ENCODE data around the gene ST7.

ST7 gene

DNA sequence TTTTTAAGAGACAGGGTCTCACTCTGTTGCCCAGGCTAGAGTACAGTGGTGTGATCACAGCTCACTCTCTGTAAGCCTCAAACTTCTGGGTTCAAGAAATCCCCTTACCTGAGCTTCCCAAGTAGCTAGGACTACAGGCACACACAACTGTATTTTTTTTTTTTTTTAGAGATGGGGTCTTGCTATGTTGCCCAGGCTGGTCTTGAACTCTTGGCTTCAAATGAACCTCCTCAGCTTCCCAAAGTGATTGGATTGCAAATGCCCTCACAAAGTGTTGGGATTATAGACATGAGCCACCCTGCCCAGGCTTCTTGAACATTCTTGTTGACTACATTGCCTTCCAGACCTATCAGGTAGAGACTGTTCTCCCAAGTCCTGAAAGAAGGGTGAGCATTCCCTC is 296.9 kb downstream of the ST7 start:
- Histone ChIP-seq H3K27me3 (no peaks in the 10 kb centered on the region), H3K4me3 (no peak overlapping the region), H3K4me1 (peaks cover 0 to 20% (median 0%) of the 10 kb centered on the region in 4 donors), H3K9me3 (no peaks in the 10 kb centered on the region), H3K36me3 (no peaks in the 10 kb centered on the region), H3K27ac (no peak overlapping the region)
- intact Hi-C loops (cut with DNase I; ENCODE audit: low total_unique reads): no loop called here
- no peak for DNase-seq
- no peak for TF ChIP-seq CTCF (IDR thresholded peaks at IDR 0.05)

DNA sequence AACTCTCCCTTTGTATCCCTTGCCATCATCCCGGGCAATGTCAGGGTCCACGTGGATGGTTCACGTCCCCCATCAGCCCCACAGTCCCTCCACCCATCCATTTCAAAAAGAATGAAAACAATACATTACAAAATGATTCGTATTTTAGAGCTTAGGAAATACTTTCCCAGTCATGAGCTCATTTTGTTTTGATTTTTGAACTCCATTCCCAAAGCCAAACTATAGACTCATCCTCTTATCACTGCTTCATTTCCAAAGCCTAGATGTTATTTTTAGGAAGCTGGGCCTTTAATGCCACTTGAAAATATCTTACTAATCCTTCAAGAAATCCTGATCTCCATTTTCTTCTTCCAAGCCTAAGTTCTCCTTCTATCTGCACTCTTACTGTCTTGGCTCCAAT is 297.5 kb downstream of the ST7 start:
- Histone ChIP-seq H3K27me3 (no peaks in the 10 kb centered on the region), H3K4me1 (peaks cover 0 to 20% (median 0%) of the 10 kb centered on the region in 4 donors), H3K36me3 (no peaks in the 10 kb centered on the region), H3K9me3 (no peaks in the 10 kb centered on the region), H3K4me3 (no peak overlapping the region), H3K27ac (no peak overlapping the region)
- intact Hi-C loops (cut with DNase I; ENCODE audit: low total_unique reads): no loop called here
- TF ChIP-seq CTCF (IDR thresholded peaks at IDR 0.05): no peak
- DNase-seq: no peak

- no peak overlapping the region for H3K4me3 ChIP-seq
- TF ChIP-seq CTCF (IDR thresholded peaks at IDR 0.05): no peak
Observed at GRCh38 chr7:117251687-117252086, 298.4 kb downstream of the ST7 start.

DNA sequence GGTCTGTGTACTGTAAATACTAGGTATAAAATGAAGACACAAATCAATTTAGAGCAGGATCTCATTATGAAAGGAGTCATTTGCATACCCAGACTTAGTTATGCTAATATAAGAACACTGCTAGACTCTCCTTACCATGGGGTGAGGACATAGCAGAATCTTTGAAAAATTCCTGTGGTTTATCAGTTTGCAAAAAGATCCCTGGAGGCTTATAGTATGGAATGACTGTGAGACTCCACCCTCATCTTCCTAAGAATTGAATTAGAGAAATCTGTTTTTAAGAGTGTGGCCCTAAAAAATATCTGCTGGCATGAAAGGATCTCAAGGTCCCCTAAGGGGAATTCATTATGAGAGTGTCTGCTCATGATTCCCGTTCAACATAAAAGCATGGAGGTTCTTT is 306.3 kb downstream of the ST7 start:
- Histone ChIP-seq H3K4me3 (no peak overlapping the region), H3K36me3 (no peaks in the 10 kb centered on the region), H3K27me3 (no peaks in the 10 kb centered on the region), H3K9me3 (no peaks in the 10 kb centered on the region), H3K27ac (no peak overlapping the region), H3K4me1 (no peaks in the 10 kb centered on the region)
- intact Hi-C loops (cut with DNase I; ENCODE audit: low total_unique reads): no loop called here
- no peak for TF ChIP-seq CTCF (IDR thresholded peaks at IDR 0.05)
- DNase-seq: no peak

More at GRCh38 chr7:117251687-117252086, 298.4 kb downstream of the ST7 start:
- no peak for DNase-seq
- Histone ChIP-seq H3K27me3 (no peaks in the 10 kb centered on the region), H3K36me3 (no peaks in the 10 kb centered on the region), H3K4me1 (peaks cover 0 to 20% (median 0%) of the 10 kb centered on the region in 4 donors), H3K27ac (no peak overlapping the region), H3K9me3 (no peaks in the 10 kb centered on the region)
- intact Hi-C loops (cut with DNase I; ENCODE audit: low total_unique reads): no loop called here

GRCh38 chr7:117262546-117262945 is 309.2 kb downstream of the ST7 start:
- H3K27ac ChIP-seq: no peak overlapping the region
- intact Hi-C loops (cut with DNase I; ENCODE audit: low total_unique reads): no loop called here
- no peak for DNase-seq
- H3K36me3 ChIP-seq: no peaks in the 10 kb centered on the region
- no peak for TF ChIP-seq CTCF (IDR thresholded peaks at IDR 0.05)
- H3K9me3 ChIP-seq: peaks cover 0 to 3% (median 0%) of the 10 kb centered on the region in 3 donors
- H3K4me1 ChIP-seq: no peaks in the 10 kb centered on the region
- no peak overlapping the region for H3K4me3 ChIP-seq
- no peaks in the 10 kb centered on the region for H3K27me3 ChIP-seq

GRCh38 chr7:117264716-117265115 is 311.4 kb downstream of the ST7 start:
- no peaks in the 10 kb centered on the region for H3K27me3 ChIP-seq
- intact Hi-C loops (cut with DNase I; ENCODE audit: low total_unique reads): no loop called here
- peaks cover 0 to 7% (median 2%) of the 10 kb centered on the region in 4 donors for H3K4me1 ChIP-seq
- H3K4me3 ChIP-seq: no peak overlapping the region
- no peak for TF ChIP-seq CTCF (IDR thresholded peaks at IDR 0.05)
- H3K9me3 ChIP-seq: peaks cover 0 to 3% (median 0%) of the 10 kb centered on the region in 3 donors
- no peak overlapping the region for H3K27ac ChIP-seq
- H3K36me3 ChIP-seq: no peaks in the 10 kb centered on the region
- no peak for DNase-seq

Measured in tibial artery (tissue), 4 donors.